DND-41 (cell line): Measurements from ENCODE around the gene TTC39A.

ENCODE experiments used
- CTCF ChIP-seq: IDR thresholded peaks from 2 replicates; pipeline ENCODE4 v1.5.1; 2012; ENCODE audit warnings: borderline replicate concordance, low read length, moderate library complexity, mild to moderate bottlenecking; ENCODE audit not compliant: poor library complexity, severe bottlenecking; ENCODE audit errors: extremely low read depth
- EZH2 ChIP-seq: IDR thresholded peaks from 3 replicates; pipeline ENCODE4 v1.6.1; 2012; ENCODE audit warnings: borderline replicate concordance, low read depth, mild to moderate bottlenecking, moderate library complexity, low read length, inconsistent platforms; ENCODE audit not compliant: severe bottlenecking

- TF ChIP-seq CTCF, result no peak
- TF ChIP-seq EZH2, result no peak
Observed at GRCh38 chr1:51317798-51318197, 12.6 kb downstream of the TTC39A start.
